SU-DHL-6 (cell line): ENCODE data around the gene ETV1.

Experiments
- H2AFZ ChIP-seq: fragments of 200-600 bp; sonication (generic); 2 replicates; pipeline ENCODE4 v1.6.1; 2014; ENCODE audit warnings: low read depth, mild to moderate bottlenecking, moderate library complexity, mixed read lengths, antibody characterized with exemption, low read length; ENCODE audit not compliant: severe bottlenecking
- H3F3A ChIP-seq: fragments of 200-600 bp; shearing (Covaris generic); 2 replicates; pipeline ENCODE4 v1.6.0; 2016; ENCODE audit warnings: antibody characterized with exemption, mild to moderate bottlenecking; ENCODE audit not compliant: insufficient read depth
- H3K27ac ChIP-seq: fragments of 200-600 bp; sonication (generic); 2 replicates; pipeline ENCODE4 v1.5.1; 2016; ENCODE audit warnings: low read depth, mild to moderate bottlenecking, low read length, moderate library complexity, mixed read lengths
- H3K27me3 ChIP-seq: fragments of 200-600 bp; sonication (generic), shearing (Covaris generic); 2 replicates; pipeline ENCODE4 v1.6.0; 2014; ENCODE audit warnings: mild to moderate bottlenecking, low read length
- H3K36me3 ChIP-seq: fragments of 200-600 bp; sonication (generic); 2 replicates; pipeline ENCODE4 v1.6.1; 2014; ENCODE audit warnings: mild to moderate bottlenecking, low read length, mixed read lengths
- H3K4me2 ChIP-seq: fragments of 300-600, 200-600 bp; shearing (Covaris generic), sonication (generic); 2 replicates; pipeline ENCODE4 v1.6.0; 2014; ENCODE audit warnings: low read length, low read depth, mild to moderate bottlenecking; ENCODE audit not compliant: poor library complexity, severe bottlenecking
- H3K4me3 ChIP-seq: fragments of 200-600 bp; sonication (generic); 2 replicates; pipeline ENCODE4 v1.5.1; 2014; ENCODE audit warnings: antibody characterized with exemption, low read length, mild to moderate bottlenecking, mixed read lengths; ENCODE audit not compliant: insufficient read depth, poor library complexity, severe bottlenecking
- H3K79me2 ChIP-seq: fragments of 200-600 bp; sonication (generic); 2 replicates; pipeline ENCODE4 v1.6.1; 2014; ENCODE audit warnings: mild to moderate bottlenecking, low read length, moderate library complexity; ENCODE audit not compliant: insufficient read depth
- H3K9ac ChIP-seq: fragments of 200-600 bp; sonication (generic); 2 replicates; pipeline ENCODE4 v1.7.0; 2014; ENCODE audit warnings: mild to moderate bottlenecking, low read length
- H3K9me2 ChIP-seq: fragments of 200-600 bp; sonication (generic); replicated peaks from 2 replicates; pipeline ENCODE4 v1.6.1; 2014; ENCODE audit warnings: low read length; ENCODE audit not compliant: insufficient read depth
- H3K9me3 ChIP-seq: fragments of 200-600 bp; sonication (generic); 2 replicates; pipeline ENCODE4 v1.6.1; 2014; ENCODE audit warnings: low read length, mixed read lengths; ENCODE audit not compliant: insufficient read depth
- H4K20me1 ChIP-seq: fragments of 200-600 bp; sonication (generic); 2 replicates; pipeline ENCODE4 v1.6.1; 2014; ENCODE audit warnings: low read depth, mild to moderate bottlenecking, antibody characterized with exemption, low read length, moderate library complexity, mixed read lengths
- EZH2phosphoT487 ChIP-seq: fragments of 200-600 bp; sonication (generic), shearing (Covaris generic); conservative IDR thresholded peaks from 2 replicates; pipeline ENCODE4 v1.6.1; 2018; ENCODE audit warnings: mild to moderate bottlenecking, antibody characterized with exemption, low read length, moderate library complexity, mixed read lengths
- TF ChIP-seq, protein P1 (sequence below): fragments of 200-600 bp; sonication (generic); IDR thresholded peaks from one replicate; pipeline ENCODE4 v1.5.1; 2017; ENCODE audit warnings: antibody characterized with exemption, mild to moderate bottlenecking, low read length, moderate library complexity; ENCODE audit not compliant: insufficient read depth, poor library complexity, severe bottlenecking

ETV1 gene

DNA sequence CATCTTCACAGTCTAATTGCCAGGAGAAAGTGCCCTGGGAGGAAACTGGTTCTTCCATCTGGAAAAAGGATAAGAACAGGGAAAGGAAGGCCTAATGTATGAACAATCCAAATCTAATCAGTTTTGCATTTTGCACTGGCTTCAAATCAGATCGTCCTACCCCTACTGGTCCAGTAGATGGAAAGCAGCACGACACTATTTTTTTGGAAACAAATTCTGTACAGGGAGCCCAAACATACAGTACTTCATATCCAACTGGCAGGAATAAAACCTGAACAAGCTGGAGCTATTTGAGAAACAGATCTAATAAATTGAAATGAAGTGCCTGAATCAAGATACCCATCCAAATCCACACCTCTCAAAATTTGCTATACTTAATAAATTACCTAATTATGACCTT, 36.5 kb downstream of the ETV1 start:
- no peaks in the 10 kb centered on the region for H3K36me3 ChIP-seq
- no peaks in the 10 kb centered on the region for H3K9me2 ChIP-seq
- no peaks in the 10 kb centered on the region for H3K79me2 ChIP-seq
- no peak overlapping the region for H3K27ac ChIP-seq
- TF ChIP-seq EZH2phosphoT487 = no peak
- TF ChIP-seq, protein P1, sequence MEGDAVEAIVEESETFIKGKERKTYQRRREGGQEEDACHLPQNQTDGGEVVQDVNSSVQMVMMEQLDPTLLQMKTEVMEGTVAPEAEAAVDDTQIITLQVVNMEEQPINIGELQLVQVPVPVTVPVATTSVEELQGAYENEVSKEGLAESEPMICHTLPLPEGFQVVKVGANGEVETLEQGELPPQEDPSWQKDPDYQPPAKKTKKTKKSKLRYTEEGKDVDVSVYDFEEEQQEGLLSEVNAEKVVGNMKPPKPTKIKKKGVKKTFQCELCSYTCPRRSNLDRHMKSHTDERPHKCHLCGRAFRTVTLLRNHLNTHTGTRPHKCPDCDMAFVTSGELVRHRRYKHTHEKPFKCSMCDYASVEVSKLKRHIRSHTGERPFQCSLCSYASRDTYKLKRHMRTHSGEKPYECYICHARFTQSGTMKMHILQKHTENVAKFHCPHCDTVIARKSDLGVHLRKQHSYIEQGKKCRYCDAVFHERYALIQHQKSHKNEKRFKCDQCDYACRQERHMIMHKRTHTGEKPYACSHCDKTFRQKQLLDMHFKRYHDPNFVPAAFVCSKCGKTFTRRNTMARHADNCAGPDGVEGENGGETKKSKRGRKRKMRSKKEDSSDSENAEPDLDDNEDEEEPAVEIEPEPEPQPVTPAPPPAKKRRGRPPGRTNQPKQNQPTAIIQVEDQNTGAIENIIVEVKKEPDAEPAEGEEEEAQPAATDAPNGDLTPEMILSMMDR = no peak
- no peaks in the 10 kb centered on the region for H3F3A ChIP-seq
- H2AFZ ChIP-seq = no peak overlapping the region
- no peak overlapping the region for H3K4me2 ChIP-seq
- H3K9me3 ChIP-seq = no peaks in the 10 kb centered on the region
- no peak overlapping the region for H3K4me3 ChIP-seq
- H3K9ac ChIP-seq = no peak overlapping the region
- no peaks in the 10 kb centered on the region for H4K20me1 ChIP-seq
- H3K27me3 ChIP-seq = no peaks in the 10 kb centered on the region

DNA sequence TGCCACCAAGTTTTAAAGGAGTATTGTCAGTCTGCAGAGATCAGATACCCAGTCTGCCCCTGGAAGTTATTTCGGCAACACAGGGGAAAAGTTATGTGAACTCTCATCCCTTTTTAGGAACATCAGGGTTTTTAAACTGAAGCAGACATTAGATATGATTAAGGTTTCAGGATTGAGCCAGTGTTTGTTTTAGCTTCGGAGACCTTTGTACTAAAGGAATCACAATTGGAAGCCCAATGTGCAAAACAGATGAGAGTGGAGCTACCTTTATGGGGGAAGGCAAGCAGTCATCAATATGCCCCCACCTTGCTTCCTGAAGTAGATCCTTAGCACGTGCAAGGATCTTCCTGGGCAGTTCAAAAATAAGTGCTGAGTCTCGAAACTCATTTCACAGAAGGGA, 39.5 kb downstream of the ETV1 start:
- no peaks in the 10 kb centered on the region for H3K36me3 ChIP-seq
- no peak overlapping the region for H3K4me3 ChIP-seq
- no peak overlapping the region for H3K9ac ChIP-seq
- no peaks in the 10 kb centered on the region for H3K9me3 ChIP-seq
- no peak overlapping the region for H3K4me2 ChIP-seq
- no peaks in the 10 kb centered on the region for H4K20me1 ChIP-seq
- no peaks in the 10 kb centered on the region for H3K79me2 ChIP-seq
- no peaks in the 10 kb centered on the region for H3K27me3 ChIP-seq
- H3K9me2 ChIP-seq = no peaks in the 10 kb centered on the region
- no peak overlapping the region for H2AFZ ChIP-seq
- no peaks in the 10 kb centered on the region for H3F3A ChIP-seq
- TF ChIP-seq, protein P1 = no peak
- TF ChIP-seq EZH2phosphoT487 = no peak
- H3K27ac ChIP-seq = no peak overlapping the region

DNA sequence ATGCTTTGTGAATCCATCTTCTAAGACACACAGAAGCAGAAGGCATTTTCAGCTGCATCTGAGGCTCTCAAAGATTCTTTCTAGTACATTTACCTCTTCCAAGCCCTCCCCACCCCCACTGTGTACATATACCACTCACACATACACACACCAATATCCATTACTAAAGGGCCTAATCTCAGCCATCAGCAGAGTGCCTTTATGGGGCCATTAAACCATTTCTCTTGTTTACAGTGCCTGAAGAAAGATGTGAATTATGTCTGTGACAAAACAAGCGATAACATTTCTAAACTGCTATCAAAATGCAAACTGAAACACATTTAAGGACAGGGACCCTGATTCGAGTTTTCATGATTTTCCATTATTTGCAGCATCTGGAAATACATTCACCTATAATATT, 40.0 kb downstream of the ETV1 start:
- no peak overlapping the region for H3K4me2 ChIP-seq
- H3K9ac ChIP-seq = no peak overlapping the region
- H4K20me1 ChIP-seq = no peaks in the 10 kb centered on the region
- H3K4me3 ChIP-seq = no peak overlapping the region
- H3K36me3 ChIP-seq = no peaks in the 10 kb centered on the region
- H3K9me3 ChIP-seq = no peaks in the 10 kb centered on the region
- H3K9me2 ChIP-seq = no peaks in the 10 kb centered on the region
- H3K27ac ChIP-seq = no peak overlapping the region
- no peak overlapping the region for H2AFZ ChIP-seq
- H3K27me3 ChIP-seq = no peaks in the 10 kb centered on the region
- TF ChIP-seq, protein P1 = no peak
- no peak for TF ChIP-seq EZH2phosphoT487
- H3K79me2 ChIP-seq = no peaks in the 10 kb centered on the region
- no peaks in the 10 kb centered on the region for H3F3A ChIP-seq
